ENCODE measurements around the gene CYP46A1.

Gene CYP46A1

DNA sequence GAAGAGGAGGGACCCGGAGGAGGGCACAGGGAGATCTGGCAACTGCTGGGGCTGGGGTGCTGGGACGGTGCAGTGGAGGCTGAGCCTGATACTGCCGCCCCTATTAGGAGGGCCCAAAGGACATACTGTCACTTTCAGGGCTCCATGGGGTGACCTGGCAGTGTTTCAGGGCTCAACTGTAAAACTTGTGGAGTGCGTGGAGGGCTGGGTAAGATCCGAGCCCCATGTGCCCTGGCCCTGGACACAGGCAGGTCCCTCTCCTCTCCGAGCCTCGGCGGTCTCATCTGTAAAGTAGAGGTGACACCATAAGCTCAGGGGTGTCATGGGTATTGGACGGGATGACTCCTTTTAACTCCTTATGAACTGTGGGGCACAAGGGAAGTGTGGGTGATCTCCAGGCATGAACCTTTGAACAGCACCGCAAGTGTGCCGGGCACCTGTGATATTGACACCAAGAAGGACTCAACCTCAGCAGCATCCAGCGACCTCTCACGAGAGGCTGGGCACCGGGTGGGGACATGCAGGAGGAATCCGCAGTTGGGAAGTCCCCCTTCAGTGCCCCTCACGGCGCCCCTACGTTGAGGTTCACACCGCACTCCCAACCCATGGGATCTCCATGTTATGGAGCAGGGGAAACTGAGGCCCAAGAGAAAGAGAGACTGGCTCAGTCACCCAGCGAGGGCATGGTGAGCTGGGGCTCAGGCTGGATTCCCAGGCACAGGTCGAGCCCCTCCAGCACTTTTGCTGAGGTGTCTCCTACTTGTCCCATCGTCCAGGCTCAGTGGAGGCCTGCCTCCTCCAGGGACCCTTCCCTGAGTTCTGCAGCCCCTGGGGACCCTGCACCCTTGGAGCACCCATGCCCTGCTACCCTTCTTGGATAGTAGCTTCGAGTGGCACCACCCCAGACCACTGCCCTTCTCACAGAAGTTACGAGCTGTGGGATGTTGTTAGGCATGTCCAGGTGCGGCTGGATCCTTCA, 58.7 kb downstream of the CYP46A1 start:
- no peak for DNase-seq (ENCODE audit: low read depth, low spot score)

GRCh38 chr14:99744199-99744872, 60.2 kb downstream of the CYP46A1 start:
- DNase-seq (ENCODE audit: low read depth, low spot score), result no peak

DNA sequence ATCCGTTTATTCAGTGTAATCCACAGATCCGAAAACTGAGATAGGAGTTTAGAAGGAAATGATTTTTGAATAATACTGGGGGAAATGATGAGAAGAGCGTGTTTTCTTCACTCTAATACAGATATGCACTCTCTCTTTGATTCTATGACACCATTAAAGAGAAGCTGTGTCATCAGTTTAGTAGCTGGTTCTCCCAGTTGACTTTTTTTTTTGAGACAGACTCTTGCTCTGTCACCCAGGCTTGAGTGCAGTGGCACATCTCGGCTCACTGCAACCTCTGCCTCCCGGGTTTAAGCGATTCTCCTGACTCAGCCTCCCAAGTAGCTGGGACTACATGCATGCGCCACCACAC, 60.8 kb downstream of the CYP46A1 start:
- no peak for DNase-seq (ENCODE audit: low read depth, low spot score)

DNA sequence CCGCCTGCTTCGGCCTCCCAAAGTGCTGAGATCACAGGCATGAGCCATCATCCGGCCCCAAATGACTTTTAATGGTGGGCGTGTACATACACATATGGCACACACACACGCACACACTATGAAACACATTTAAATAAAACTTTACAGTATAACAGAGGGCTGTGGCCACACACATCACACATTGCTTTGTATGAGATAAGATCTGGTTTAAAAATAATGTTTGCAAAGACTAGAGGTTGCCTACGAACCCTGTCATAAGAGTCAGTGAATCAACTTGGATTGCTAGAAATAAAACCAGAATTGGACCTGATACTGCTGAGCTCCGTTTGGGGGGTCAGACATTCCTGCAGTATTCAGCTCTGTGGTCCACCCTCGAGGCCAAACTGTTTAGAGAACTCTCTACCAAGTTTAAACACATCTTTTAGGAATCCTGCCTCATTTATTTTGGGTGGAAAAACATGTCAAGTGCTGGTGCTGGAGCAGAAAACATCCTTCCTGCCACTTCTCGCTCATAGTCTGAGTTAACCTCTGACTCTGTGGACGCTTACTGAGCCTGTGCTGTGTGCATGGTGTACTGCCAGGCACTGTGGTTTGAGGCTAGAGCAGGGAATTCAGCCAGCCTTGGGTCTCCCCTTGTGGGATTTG, 61.3 kb downstream of the CYP46A1 start:
- no peak for DNase-seq (ENCODE audit: low read depth, low spot score)

DNA sequence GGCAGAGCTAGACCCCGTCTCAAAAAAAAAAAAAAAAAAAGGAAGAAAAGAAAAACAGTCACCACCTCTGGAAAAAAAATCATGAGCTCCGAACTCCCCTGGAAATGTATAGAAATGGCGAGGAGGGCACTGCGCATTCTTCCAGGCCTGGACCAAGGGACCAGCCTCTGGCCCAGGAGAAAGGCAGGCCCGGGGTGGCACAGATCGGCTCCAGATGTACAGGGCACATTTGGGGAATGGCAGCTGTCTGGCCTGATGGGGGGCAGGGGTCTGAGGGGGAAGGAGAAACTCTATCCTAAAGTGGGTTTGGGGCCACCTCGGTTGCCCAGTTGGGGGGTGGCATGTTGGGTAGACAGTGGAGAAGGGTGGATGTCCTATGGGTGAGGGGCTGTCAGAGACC, 63.1 kb downstream of the CYP46A1 start:
- no peak for DNase-seq (ENCODE audit: low read depth, low spot score)

DNA sequence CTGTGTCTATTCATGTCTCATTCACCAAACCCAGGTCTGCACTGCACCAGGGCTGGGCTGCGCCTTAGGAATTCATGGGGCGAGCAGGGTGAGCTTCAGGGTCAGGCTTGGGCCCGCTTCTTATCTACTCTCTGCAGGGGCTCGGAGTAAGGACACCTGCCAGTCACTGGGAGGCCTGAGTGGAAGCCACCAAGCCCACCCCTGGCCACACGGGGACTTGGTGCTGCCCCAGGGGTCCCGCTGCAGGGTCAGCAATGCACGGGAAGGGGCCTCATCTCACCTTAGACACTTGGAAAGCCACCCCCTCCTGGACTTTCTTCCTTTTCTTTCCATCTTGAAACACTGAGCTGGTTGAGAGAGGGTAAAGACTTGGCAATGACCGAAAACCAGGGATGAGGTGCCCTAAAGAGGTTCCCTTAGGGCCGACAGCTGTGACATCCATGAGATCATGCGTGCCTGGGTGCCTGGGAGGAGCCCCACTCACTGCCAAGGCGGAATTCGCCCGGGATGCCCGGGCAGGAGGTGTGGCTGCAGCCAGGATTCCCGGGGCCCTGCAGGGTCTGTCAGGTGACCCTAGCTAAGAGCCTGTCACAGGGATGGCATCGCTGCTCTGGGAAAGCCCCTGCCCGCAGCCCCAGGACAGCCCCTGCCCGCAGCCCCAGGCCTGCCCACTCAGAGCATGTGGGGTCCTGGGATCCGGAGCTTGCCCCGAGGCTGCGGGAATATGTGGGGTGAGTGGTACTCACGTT, 63.7 kb downstream of the CYP46A1 start:
- no peak for DNase-seq (ENCODE audit: low read depth, low spot score)

DNA sequence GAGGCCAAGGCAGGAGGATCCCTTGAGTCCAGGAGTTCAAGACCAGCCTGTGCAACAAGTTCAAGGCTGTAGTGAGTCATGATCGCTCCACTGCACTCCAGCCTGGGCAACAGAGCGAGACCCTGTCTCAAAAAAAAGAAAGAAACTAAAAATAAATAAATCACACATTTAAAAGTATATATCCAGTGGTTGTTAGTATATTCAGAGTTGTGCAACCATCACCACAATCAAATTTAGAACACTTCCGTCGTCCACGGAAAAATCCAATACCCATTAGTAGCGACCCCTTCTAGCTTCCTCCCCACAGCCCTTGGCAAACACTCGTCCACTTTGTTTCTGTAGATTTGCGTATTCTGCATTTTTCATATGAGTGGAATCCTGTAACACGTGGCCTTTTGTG, 64.4 kb downstream of the CYP46A1 start:
- DNase-seq (ENCODE audit: low read depth, low spot score), result no peak

- no peak for DNase-seq (ENCODE audit: low read depth, low spot score)
These were observed 65.0 kb downstream of the CYP46A1 start for GRCh38 chr14:99749142-99749541.

GRCh38 chr14:99749763-99750715, 65.9 kb downstream of the CYP46A1 start:
- DNase-seq (ENCODE audit: low read depth, low spot score), result no peak

DNA sequence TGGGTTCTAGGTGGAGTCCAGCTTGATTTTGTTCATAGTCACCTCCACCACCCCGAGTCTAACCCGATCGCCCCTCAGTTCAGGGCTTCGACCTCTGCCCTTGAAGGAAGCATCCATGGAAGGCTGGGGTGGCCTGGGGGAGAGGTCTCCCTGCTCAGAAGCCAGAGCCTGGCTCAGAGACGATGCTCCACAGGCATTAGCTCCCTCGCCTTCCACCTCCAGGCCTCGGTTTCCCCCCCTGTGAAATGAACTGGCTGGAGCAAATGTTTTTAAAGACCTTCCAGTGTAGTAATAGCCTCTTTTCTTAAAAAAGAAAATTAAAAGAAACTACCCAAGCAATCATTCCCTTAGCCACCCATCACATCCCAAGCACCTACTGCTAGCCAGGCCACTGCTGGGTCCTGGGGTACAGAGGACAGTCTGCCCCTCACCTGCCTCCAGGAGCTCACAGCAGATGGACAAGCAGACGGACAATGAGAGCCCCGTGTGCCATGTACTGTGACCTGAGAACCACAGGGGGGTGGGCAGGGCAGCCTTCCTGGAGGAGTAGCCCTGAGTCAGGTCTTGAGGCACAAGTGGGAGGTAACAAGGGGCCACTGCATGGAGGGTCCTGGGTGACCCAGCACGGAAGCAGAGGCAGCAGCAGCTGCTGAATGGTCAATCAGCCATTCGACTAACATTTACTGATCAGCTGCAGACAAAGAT, 66.8 kb downstream of the CYP46A1 start:
- no peak for DNase-seq (ENCODE audit: low read depth, low spot score)

DNA sequence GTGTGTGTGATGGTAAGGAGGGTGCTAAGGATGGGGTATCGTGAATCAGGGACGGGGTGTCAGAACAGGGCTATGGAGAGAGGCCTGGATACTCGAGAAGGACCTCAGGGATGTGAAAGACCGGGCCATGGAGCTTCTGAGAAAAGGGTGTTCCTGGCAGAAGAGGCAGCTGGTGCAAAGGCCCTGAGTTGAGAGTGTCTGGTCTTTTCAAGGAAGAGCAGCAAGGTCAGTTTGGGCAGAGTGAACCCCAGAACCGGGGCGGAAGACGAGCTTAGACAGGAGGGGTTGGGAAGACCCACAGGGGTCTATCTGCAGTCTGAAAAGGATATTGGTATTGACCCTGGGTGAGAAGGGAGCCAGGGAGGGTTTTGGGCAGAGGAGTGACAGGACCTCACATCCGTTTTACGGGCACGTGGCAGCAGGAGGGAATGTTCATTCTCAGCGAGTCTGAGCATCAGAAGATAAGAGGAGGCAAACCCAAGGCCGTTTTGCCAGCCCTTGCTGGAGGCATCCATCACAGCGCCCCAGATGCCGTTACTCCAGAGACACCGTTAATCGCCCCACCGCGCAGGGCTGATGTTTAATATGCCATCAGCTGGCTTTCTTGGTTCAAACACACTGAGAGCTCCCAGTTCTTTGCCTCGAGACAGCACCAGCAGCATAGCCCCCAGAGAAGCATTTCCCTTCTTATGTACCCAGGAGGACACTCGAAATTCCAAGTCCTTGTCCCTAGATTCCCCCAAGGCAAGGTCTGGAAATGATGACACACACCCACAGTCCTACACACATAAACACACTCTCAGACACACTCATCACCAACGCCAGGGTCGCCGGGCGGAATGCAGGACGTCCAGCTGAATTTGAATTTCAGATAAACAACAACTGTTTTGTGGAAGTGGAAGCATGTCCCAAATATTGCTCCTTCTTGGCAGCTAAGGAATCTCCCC, 67.7 kb downstream of the CYP46A1 start:
- no peak for DNase-seq (ENCODE audit: low read depth, low spot score)

- DNase-seq (ENCODE audit: low read depth, low spot score), result no peak
These were observed 68.5 kb downstream of the CYP46A1 start for GRCh38 chr14:99752486-99753121.

DNA sequence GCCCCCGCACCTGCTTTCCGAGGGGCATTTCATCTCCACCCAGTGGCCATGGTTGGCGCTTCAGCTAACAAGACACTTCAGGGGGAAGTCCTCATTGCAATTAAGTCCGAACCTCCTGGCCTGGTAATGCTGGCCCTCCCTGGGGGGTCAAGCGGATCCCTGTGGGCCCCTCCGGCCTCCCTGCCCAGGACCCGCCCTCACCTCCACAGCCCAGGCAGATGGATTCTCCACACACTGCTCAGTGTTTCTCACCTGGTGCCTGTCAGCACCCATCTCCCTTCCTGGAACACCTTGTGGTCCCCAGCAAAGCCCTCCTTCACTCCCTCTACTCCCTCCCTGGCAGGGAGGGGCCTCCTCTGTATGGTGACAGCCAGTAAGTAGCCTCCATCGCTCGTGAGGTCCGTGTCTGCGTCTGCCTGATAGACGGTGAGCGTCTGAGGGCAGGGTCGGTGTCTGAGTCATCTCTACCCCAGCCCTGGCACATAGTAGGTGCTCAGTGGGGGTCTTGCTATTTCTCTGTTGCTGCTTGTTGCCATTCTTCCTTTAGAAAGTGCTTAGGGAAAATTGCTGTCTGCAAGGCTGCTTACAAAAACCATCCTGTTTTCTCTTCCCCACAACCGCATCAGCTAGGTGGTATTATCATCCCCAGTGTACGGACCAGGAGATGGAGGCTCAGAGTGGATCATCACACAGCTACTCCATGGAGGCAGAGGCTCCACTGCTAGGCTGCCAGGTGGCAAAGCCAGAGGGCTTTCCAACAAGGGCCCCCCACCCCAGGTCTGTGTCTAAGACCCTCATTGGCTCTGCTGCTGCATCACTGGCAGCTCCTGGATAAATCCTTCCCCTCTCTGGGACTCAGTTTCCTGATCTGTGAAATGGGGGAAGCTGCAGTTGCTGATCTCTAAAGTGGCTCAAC, 69.4 kb downstream of the CYP46A1 start:
- no peak for DNase-seq (ENCODE audit: low read depth, low spot score)

DNA sequence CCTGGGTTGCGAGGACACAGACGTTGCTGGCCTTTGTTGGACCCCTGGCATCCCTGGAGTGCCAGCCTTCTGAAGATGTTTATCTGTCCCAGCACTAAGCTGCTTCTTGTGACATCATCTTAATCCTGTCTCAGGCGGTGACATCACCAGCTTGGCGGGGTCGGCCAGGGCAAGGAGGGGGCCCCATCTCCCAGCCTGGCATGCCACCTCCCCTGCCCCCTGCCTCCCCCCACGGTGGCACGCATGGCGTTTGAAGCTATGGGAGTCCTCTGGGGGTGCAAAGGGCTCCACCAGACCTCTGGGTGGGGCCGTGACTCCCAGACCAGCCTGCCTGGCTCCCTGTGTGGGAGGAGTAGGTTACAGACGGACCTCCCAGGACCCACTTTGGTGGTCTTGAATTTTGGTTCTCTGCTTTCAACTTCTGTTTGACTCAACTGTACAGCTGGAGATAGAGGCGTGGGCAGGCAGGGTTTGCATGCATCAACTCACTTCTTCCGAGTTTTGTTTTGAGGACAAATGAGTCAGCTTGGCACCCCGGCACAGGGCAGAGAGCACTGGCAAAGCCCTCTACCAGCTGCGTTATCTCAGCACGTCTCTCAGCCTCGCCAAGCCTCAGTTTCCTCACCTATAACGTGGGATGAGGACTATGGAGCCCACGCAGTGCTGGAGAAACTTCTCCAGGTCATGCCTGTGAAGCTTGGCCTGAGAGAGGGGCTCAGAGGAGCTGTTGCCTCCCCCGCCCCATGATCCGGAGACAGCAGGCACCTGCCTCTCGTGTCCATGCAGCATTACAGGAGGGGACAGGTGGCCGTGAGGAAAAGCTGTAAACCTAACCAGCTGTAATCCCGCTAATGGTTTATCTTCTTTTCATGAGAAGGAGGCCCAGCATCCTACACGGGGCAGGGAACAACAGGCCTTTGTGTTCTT, 70.3 kb downstream of the CYP46A1 start:
- DNase-seq (ENCODE audit: low read depth, low spot score), result no peak

DNA sequence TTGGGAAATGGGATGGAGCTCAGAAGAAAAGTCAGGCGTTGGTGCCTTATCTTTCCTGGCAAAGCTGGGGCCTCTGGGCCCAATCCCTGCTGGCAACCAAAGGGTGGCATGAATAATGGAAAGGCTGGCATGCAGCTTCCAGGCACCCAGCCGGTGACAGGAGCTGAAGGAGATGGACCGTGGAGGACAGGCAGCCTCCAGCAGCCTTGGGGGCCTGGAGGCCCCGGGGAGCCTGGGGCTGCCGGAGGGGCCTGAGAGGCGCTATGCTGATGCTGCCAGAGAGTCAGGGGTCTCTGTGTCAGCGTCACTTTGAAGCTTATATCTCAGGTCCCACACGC, 70.9 kb downstream of the CYP46A1 start:
- DNase-seq (ENCODE audit: low read depth, low spot score), result no peak

Data from activated naive CD8-positive, alpha-beta T cell treated with anti-CD3 and anti-CD28 coated beads, Interleukin-2, amount 50 U/mL, for 16 hours (primary cell).